Measurements from ENCODE around the gene RGS5. TPM values are rescaled to one million over a fixed set of nuclear protein-coding genes. Genes with fewer than 3 reads are reported as not detected.

RGS5 gene
- polyA plus RNA-seq, 1 experiment: 13.8 TPM

GRCh38 chr1:163131981-163132380, 70.7 kb downstream of the RGS5 start:
- Histone ChIP-seq H3K27ac (ENCODE audit: low read depth, low read length) (no peak overlapping the region), H3K4me3 (ENCODE audit: low read depth, low read length) (no peak overlapping the region), H3K27me3 (ENCODE audit: control insufficient read depth, insufficient read depth, low read length) (no peaks in the 10 kb centered on the region), H3K9me3 (ENCODE audit: control insufficient read depth, insufficient read depth, low read length) (no peaks in the 10 kb centered on the region)
- DNase-seq (ENCODE audit: low read depth, low spot score): no peak
- ChIA-PET CTCF (no interaction called here), POLR2A (no interaction called here)
- no peak for TF ChIP-seq CTCF (IDR thresholded peaks at IDR 0.05; ENCODE audit: low read depth, low read length)

DNA sequence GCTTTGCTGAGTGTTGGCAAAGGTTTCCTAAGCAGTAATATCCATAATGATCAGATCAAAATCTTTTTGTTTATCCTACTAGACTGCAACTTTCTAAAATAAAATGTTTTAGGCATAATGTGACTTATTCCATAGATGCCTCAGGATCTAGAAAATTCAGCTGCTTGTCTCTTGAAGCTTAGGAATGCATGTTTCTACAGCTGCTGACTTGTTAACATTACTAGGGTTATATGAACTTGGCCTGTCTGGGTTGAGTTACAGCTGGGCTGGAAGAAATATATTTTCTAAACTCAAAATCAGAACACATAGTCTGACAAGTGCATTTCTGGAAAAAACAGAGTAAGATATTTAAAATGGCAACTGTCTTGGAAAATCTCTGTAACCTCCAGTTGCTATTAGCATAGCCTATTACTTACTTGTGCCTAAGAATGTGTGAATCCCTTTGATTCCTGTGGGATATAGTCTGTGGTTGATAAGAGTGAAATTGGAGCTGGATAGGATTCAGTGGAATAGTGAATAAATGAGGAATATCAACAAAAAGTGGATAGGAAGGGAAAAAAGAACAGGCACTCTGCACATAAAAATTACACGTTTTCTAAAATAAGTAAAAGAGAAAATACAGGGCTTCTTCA, 72.4 kb downstream of the RGS5 start:
- TF ChIP-seq CTCF (IDR thresholded peaks at IDR 0.05; ENCODE audit: low read depth, low read length): no peak
- Histone ChIP-seq H3K9me3 (ENCODE audit: control insufficient read depth, insufficient read depth, low read length) (no peaks in the 10 kb centered on the region), H3K4me3 (ENCODE audit: low read depth, low read length) (no peak overlapping the region), H3K27ac (ENCODE audit: low read depth, low read length) (no peak overlapping the region), H3K27me3 (ENCODE audit: control insufficient read depth, insufficient read depth, low read length) (no peaks in the 10 kb centered on the region)
- POLR2A ChIA-PET: no interaction called here
- CTCF ChIA-PET: interaction anchor here (0.7 kb wide), 1 partner anchor 58 kb away, joined by 3 read pairs; no protein-coding TSS in a partner anchor
- no peak for DNase-seq (ENCODE audit: low read depth, low spot score)

GRCh38 chr1:163128282-163128681, 74.4 kb downstream of the RGS5 start:
- ChIA-PET CTCF (interaction anchor here (0.8 to 1.7 kb wide), 4 partner anchors 47 to 187 kb away, joined by 3 to 4 read pairs (median 4); partner anchors contain the start of gene RGS4), POLR2A (no interaction called here)
- H3K4me3 ChIP-seq (ENCODE audit: low read depth, low read length): no peak overlapping the region
- H3K9me3 ChIP-seq (ENCODE audit: control insufficient read depth, insufficient read depth, low read length): no peaks in the 10 kb centered on the region
- no peaks in the 10 kb centered on the region for H3K27me3 ChIP-seq (ENCODE audit: control insufficient read depth, insufficient read depth, low read length)
- TF ChIP-seq CTCF (IDR thresholded peaks at IDR 0.05; ENCODE audit: low read depth, low read length): no peak
- DNase-seq (ENCODE audit: low read depth, low spot score): no peak
- no peak overlapping the region for H3K27ac ChIP-seq (ENCODE audit: low read depth, low read length)

- CTCF ChIA-PET: no interaction called here
- DNase-seq (ENCODE audit: low read depth, low spot score): no peak
- Histone ChIP-seq H3K4me3 (ENCODE audit: low read depth, low read length) (no peak overlapping the region), H3K27me3 (ENCODE audit: control insufficient read depth, insufficient read depth, low read length) (no peaks in the 10 kb centered on the region), H3K9me3 (ENCODE audit: control insufficient read depth, insufficient read depth, low read length) (no peaks in the 10 kb centered on the region), H3K27ac (ENCODE audit: low read depth, low read length) (no peak overlapping the region)
- POLR2A ChIA-PET: no interaction called here
- no peak for TF ChIP-seq CTCF (IDR thresholded peaks at IDR 0.05; ENCODE audit: low read depth, low read length)
These were observed 77.9 kb downstream of the RGS5 start for GRCh38 chr1:163124812-163125211.

DNA sequence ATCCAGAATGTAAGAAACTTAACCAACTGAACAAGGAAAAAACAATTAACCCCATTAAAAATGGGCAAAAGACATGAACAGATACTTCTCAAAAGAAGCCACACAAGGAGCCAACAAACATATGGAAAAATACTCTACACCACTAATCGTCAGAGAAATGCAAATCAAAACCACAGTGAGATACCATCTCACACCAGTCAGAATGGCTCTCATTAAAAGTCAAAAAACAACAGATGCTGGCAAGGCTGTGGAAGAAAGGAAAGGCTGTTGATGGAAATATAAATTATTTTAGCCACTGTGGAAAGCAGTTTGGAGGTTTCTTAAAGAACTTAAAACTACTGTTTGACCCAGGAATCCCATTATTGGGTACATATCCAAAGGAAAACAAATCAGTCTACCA, 82.3 kb downstream of the RGS5 start:
- ChIA-PET CTCF (no interaction called here), POLR2A (no interaction called here)
- Histone ChIP-seq H3K27ac (ENCODE audit: low read depth, low read length) (no peak overlapping the region), H3K27me3 (ENCODE audit: control insufficient read depth, insufficient read depth, low read length) (no peaks in the 10 kb centered on the region), H3K9me3 (ENCODE audit: control insufficient read depth, insufficient read depth, low read length) (no peaks in the 10 kb centered on the region), H3K4me3 (ENCODE audit: low read depth, low read length) (no peak overlapping the region)
- TF ChIP-seq CTCF (IDR thresholded peaks at IDR 0.05; ENCODE audit: low read depth, low read length): no peak
- no peak for DNase-seq (ENCODE audit: low read depth, low spot score)
